ENCODE measurements around the gene AUTS2.

DNA sequence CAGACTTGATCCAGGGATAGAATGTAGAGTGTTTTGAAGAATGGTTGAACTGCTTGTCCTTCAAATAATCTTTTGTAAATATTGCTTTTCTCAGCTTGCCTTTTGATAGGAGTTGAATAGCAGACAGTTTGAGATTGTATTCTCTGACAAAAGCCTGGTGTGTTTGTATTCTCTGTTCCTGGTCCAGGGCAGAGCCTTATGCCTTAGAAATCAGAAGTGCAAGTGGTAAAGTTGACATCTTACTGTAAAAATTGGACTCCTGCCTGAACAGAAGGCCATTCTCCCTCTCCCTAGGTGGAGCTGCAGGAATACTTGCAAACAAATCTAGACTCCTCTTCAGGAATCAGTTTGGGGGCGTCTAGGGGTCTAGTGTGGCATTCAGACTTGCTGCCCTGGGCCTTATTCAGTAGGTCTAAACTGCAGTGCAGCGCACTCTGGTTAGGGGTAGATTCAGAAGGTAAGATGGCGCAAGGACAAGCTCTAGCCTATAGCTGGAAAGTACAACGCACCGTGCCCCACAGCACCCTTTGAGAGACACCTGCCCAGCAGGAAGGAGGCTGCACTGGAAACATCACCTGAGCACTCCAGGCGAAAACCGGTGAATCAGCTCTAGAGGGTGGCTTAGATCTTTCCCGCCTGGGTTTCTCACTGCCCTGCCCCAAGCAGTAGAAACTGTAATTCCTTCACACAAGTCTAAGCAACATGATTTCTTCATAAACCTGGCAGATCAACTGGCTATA, 925.1 kb downstream of the AUTS2 start:
- TF ChIP-seq, protein P1, sequence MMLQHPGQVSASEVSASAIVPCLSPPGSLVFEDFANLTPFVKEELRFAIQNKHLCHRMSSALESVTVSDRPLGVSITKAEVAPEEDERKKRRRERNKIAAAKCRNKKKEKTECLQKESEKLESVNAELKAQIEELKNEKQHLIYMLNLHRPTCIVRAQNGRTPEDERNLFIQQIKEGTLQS (IDR thresholded peaks at IDR 0.05; ENCODE audit: borderline replicate concordance, extremely low read depth, low read depth, low read length) = no peak
- TF ChIP-seq, protein P2, sequence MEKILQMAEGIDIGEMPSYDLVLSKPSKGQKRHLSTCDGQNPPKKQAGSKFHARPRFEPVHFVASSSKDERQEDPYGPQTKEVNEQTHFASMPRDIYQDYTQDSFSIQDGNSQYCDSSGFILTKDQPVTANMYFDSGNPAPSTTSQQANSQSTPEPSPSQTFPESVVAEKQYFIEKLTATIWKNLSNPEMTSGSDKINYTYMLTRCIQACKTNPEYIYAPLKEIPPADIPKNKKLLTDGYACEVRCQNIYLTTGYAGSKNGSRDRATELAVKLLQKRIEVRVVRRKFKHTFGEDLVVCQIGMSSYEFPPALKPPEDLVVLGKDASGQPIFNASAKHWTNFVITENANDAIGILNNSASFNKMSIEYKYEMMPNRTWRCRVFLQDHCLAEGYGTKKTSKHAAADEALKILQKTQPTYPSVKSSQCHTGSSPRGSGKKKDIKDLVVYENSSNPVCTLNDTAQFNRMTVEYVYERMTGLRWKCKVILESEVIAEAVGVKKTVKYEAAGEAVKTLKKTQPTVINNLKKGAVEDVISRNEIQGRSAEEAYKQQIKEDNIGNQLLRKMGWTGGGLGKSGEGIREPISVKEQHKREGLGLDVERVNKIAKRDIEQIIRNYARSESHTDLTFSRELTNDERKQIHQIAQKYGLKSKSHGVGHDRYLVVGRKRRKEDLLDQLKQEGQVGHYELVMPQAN (conservative IDR thresholded peaks at IDR 0.05) = no peak
- TF ChIP-seq, protein P3, sequence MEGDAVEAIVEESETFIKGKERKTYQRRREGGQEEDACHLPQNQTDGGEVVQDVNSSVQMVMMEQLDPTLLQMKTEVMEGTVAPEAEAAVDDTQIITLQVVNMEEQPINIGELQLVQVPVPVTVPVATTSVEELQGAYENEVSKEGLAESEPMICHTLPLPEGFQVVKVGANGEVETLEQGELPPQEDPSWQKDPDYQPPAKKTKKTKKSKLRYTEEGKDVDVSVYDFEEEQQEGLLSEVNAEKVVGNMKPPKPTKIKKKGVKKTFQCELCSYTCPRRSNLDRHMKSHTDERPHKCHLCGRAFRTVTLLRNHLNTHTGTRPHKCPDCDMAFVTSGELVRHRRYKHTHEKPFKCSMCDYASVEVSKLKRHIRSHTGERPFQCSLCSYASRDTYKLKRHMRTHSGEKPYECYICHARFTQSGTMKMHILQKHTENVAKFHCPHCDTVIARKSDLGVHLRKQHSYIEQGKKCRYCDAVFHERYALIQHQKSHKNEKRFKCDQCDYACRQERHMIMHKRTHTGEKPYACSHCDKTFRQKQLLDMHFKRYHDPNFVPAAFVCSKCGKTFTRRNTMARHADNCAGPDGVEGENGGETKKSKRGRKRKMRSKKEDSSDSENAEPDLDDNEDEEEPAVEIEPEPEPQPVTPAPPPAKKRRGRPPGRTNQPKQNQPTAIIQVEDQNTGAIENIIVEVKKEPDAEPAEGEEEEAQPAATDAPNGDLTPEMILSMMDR (IDR thresholded peaks at IDR 0.05 in 2 of 3, conservative IDR thresholded peaks at IDR 0.05 in 1 of 3; ENCODE audit: control insufficient read depth in 2 of 3, extremely low read depth in 1 of 3, insufficient read depth in 1 of 3, low read depth in 3 of 3, low read length in 3 of 3) = no peak
- TF ChIP-seq SMAD5 (IDR thresholded peaks at IDR 0.05; ENCODE audit: low read depth) = no peak
- TF ChIP-seq ZNF274 (IDR thresholded peaks at IDR 0.05; ENCODE audit: insufficient read depth, insufficient read length) = no peak
- TF ChIP-seq SPI1 (IDR thresholded peaks at IDR 0.05; ENCODE audit: borderline replicate concordance, insufficient read depth, low read depth, low read length) = no peak
- no peak for TF ChIP-seq RUNX3 (IDR thresholded peaks at IDR 0.05; ENCODE audit: low read length)
- TF ChIP-seq JUNB (IDR thresholded peaks at IDR 0.05) = no peak
- TF ChIP-seq MYC (IDR thresholded peaks at IDR 0.05; ENCODE audit: insufficient read depth, insufficient read length, insufficient replicate concordance, low read length, severe bottlenecking) = no peak
- no peak for TF ChIP-seq SIN3A (IDR thresholded peaks at IDR 0.05; ENCODE audit: low read depth, low read length)
- TF ChIP-seq RAD21 (IDR thresholded peaks at IDR 0.05; ENCODE audit: insufficient read depth, low read depth, low read length) = no peak

Data from GM12878 (cell line).